SK-N-SH treated with all-trans-retinoic acid at 6 μM for 48 hours (cell line): ENCODE results near the gene PSMB10.

Experiments
- ZFP3 ChIP-seq: fragments of 250-450 bp; sonication (Bioruptor Pico); IDR thresholded peaks from 2 replicates; pipeline ENCODE4 v1.5.0; 2020; ENCODE audit warnings: mild to moderate bottlenecking, moderate library complexity
- ZNF8 ChIP-seq: fragments of 450-650 bp; formaldehyde crosslinking; IDR thresholded peaks from 2 replicates; pipeline ENCODE4 v1.5.0; 2020; ENCODE audit warnings: mild to moderate bottlenecking, moderate library complexity
- TF ChIP-seq, protein P1 (sequence below): fragments of 250-450 bp; sonication (Bioruptor Pico); IDR thresholded peaks from 2 replicates; pipeline ENCODE4 v1.5.1; 2021; ENCODE audit warnings: mild to moderate bottlenecking, moderate library complexity

DNA sequence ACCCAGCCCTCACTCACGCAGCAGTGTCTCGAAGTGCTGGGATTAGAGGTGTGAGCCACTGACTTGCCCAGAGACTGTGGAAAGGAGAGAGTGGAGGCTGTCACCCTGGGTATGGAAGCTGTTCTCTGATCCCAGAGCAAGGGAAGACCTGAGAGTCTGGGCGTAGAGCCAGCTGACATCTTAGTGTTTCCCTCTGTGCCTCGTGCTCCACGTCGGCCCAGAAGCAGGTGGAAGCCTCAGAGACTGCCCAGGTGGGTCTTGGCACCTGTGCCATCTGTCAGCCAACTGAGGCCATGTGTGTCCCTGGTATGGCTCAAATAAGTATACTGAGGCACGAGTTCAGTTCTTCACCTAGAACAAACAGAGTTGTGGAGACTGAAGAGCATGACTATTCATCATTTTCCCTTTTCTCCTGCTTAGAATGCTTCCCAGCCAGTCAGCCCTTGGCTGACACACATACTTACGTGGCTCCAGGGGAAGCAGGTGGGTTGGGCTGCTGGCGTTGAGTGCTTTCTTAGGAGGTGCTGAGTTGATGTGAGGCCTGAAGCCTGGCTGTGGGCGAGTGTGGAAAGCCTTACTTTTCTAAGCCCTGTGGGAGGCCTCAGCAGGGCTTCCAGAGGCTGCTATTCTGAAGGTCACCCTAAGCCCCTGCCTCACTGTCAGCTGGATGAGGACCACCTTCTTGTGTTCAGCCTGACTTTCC, 13.1 kb downstream of the PSMB10 start:
- TF ChIP-seq ZNF8 (CRISPR knock-in tag) (no peak), ZFP3 (CRISPR knock-in tag) (no peak)
- TF ChIP-seq, protein P1, sequence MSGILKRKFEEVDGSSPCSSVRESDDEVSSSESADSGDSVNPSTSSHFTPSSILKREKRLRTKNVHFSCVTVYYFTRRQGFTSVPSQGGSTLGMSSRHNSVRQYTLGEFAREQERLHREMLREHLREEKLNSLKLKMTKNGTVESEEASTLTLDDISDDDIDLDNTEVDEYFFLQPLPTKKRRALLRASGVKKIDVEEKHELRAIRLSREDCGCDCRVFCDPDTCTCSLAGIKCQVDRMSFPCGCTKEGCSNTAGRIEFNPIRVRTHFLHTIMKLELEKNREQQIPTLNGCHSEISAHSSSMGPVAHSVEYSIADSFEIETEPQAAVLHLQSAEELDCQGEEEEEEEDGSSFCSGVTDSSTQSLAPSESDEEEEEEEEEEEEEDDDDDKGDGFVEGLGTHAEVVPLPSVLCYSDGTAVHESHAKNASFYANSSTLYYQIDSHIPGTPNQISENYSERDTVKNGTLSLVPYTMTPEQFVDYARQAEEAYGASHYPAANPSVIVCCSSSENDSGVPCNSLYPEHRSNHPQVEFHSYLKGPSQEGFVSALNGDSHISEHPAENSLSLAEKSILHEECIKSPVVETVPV = no peak
